Loucy (cell line): ENCODE measurements around the gene WFIKKN1.

Experiments
- EZH2phosphoT487 ChIP-seq: fragments of 200-600 bp; IDR thresholded peaks from 2 replicates; pipeline ENCODE4 v1.6.1; 2018; ENCODE audit warnings: antibody characterized with exemption, mild to moderate bottlenecking, moderate library complexity, borderline replicate concordance
- TF ChIP-seq, protein P1 (sequence below): fragments of 200-600 bp; sonication (generic); conservative IDR thresholded peaks from 2 replicates; pipeline ENCODE4 v1.5.1; 2014; ENCODE audit warnings: mild to moderate bottlenecking, antibody characterized with exemption, low read length

DNA sequence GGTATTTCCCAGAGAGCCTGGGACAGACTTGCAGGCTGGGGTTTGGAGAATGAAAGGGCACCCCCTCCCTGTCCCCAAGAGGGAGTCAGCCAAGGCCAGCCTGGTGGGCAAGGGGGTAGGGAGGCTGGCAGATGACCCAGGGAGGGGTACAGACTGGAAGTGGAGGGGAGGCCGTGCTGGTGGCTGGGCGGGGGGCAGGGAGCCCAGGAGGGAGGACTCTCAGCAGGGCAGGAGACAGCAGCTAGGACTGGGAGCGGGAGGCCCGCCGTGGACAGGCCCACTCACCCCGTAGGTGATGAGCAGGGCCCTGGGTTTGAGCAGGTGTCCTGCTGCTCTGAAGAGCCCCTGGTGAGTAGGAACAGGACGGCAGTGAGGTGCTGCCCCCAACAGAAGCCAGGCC, 4.2 kb downstream of the WFIKKN1 start:
- TF ChIP-seq, protein P1, sequence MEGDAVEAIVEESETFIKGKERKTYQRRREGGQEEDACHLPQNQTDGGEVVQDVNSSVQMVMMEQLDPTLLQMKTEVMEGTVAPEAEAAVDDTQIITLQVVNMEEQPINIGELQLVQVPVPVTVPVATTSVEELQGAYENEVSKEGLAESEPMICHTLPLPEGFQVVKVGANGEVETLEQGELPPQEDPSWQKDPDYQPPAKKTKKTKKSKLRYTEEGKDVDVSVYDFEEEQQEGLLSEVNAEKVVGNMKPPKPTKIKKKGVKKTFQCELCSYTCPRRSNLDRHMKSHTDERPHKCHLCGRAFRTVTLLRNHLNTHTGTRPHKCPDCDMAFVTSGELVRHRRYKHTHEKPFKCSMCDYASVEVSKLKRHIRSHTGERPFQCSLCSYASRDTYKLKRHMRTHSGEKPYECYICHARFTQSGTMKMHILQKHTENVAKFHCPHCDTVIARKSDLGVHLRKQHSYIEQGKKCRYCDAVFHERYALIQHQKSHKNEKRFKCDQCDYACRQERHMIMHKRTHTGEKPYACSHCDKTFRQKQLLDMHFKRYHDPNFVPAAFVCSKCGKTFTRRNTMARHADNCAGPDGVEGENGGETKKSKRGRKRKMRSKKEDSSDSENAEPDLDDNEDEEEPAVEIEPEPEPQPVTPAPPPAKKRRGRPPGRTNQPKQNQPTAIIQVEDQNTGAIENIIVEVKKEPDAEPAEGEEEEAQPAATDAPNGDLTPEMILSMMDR: no peak
- TF ChIP-seq EZH2phosphoT487: no peak
